Stimulated activated naive CD8-positive, alpha-beta T cell treated with anti-CD3 and anti-CD28 coated beads, Interleukin-15, Interleukin-2, amounts not matched to agents 100 ng/mL and 50 ng/mL, for 24 hours (primary cell): ENCODE data around the gene IRF2BPL.

Experiments used
- H3K27ac Mint-ChIP-seq: one replicate; pipeline ENCODE4 v1.8.0; 2021; ENCODE audit warnings: mild to moderate bottlenecking, mixed read lengths
- H3K27me3 Mint-ChIP-seq: one replicate; pipeline ENCODE4 v1.8.0; 2021; ENCODE audit warnings: mixed read lengths
- H3K36me3 Mint-ChIP-seq: one replicate; pipeline ENCODE4 v1.8.0; 2021; ENCODE audit warnings: low read depth, mixed read lengths
- H3K4me1 Mint-ChIP-seq: one replicate; pipeline ENCODE4 v1.8.0; 2021; ENCODE audit warnings: low read depth, mixed read lengths
- H3K4me3 Mint-ChIP-seq: one replicate; pipeline ENCODE4 v1.8.0; 2021; ENCODE audit warnings: mild to moderate bottlenecking, mixed read lengths
- H3K9me3 Mint-ChIP-seq: one replicate; pipeline ENCODE4 v1.8.0; 2021; ENCODE audit warnings: mixed read lengths

The IRF2BPL gene

DNA sequence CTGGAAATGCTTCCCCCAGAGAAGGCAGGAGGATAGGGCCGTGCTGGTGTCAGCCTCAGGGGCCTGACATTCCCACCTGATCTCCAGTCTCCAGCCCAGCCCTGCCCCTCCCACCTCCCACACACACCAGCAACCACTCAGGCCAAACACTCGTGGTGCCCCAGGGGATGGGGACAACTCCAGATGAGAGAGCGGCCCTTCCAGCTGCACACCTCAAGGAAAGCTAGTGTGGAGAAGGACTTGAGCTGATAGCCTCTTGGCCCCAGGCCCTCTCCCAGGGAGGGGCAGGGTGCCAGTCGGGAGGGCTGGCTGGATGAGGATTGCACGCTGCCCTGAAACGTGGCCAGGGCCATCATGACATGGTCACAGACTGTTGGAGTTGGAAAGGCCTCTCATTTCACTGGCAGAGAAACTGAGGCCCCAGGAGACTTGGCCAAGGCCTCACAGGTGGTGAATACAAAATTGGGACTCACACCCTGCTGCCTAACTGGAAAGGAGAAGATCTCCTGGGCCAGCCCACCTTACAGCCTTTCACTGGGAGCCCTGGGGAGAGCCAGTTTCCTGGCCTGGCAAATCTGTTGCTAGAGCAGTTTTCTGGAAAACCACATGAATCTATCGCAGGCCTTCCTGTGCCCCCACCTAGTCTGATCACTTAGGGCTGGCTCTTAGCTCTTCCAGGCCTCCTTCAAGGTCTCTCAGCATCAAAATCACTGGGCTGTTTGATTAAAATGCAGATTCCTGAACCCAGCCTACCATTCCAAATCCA is 52.1 kb downstream of the IRF2BPL start:
- Mint-ChIP-seq H3K27ac (peak overlapping the region; percentile 21), H3K9me3 (peaks cover 6% of the 10 kb centered on the region), H3K4me3 (no peak overlapping the region), H3K27me3 (no peaks in the 10 kb centered on the region), H3K4me1 (peaks cover 42% of the 10 kb centered on the region), H3K36me3 (no peaks in the 10 kb centered on the region)

- Mint-ChIP-seq H3K4me3 (no peak overlapping the region), H3K9me3 (no peaks in the 10 kb centered on the region), H3K27me3 (no peaks in the 10 kb centered on the region), H3K27ac (no peak overlapping the region), H3K4me1 (peaks cover 42% of the 10 kb centered on the region), H3K36me3 (no peaks in the 10 kb centered on the region)
Observed at GRCh38 chr14:76975812-76976211, 52.7 kb downstream of the IRF2BPL start.

DNA sequence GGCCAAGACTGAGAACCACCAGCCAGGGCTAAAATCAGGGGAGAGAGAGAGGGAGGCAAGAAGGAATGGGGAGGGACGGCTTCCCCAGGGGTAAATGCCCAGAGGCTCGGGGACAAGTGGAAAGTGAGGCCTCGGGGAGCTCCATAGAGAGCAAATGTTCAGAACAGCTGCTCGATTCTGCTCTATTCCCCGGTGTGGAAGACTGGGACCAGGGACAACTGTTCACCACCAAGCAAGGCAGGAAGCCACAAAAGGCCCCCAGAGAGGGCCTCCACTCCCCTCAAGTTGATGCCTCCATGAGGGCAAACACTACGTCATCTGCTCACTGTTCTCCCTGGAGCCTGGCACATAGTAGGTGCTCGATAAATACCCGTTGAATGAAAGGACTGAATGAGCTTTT is 53.5 kb downstream of the IRF2BPL start:
- no peaks in the 10 kb centered on the region for H3K27me3 Mint-ChIP-seq
- no peaks in the 10 kb centered on the region for H3K36me3 Mint-ChIP-seq
- peak overlapping the region; percentile 11 for H3K27ac Mint-ChIP-seq
- no peak overlapping the region for H3K4me3 Mint-ChIP-seq
- peaks cover 42% of the 10 kb centered on the region for H3K4me1 Mint-ChIP-seq
- H3K9me3 Mint-ChIP-seq, result no peaks in the 10 kb centered on the region
